Superior temporal gyrus (tissue), 1 donor: ENCODE data around the gene P2RX6.
"Not testable (repeated sequence)": the region's sequence is repeated elsewhere in the genome, so short reads cannot be mapped to it uniquely, and the experiment has no call there.

Source experiments
- DNase-seq: peaks from one replicate; pipeline ENCODE4 v3.0.0-alpha.2; 2016; ENCODE audit errors: extremely low spot score

Gene P2RX6

GRCh38 chr22:21031545-21032036, 16.6 kb downstream of the P2RX6 start:
- no peak for DNase-seq

GRCh38 chr22:21032037-21032867, 17.3 kb downstream of the P2RX6 start, which contains the start of gene SLC7A4:
Gene SLC7A4 (minus strand): TSS chr22:21032561. CDS start chr22:21031812, 749 bp downstream.
- DNase-seq, result no peak

- DNase-seq, result no peak
Observed at GRCh38 chr22:21032868-21033688, 18.1 kb downstream of the P2RX6 start.

GRCh38 chr22:21033895-21034294, 18.9 kb downstream of the P2RX6 start:
- no peak for DNase-seq

- no peak for DNase-seq
Observed at GRCh38 chr22:21034989-21035388, 20.0 kb downstream of the P2RX6 start.

- DNase-seq, result no peak
Observed at GRCh38 chr22:21038405-21038804, 23.4 kb downstream of the P2RX6 start.

GRCh38 chr22:21039158-21039557, 24.2 kb downstream of the P2RX6 start:
- DNase-seq, result not testable (repeated sequence)

- no peak for DNase-seq
Observed at GRCh38 chr22:21041937-21042336, 27.0 kb downstream of the P2RX6 start.

GRCh38 chr22:21042978-21043859, 28.3 kb downstream of the P2RX6 start:
- no peak for DNase-seq

- DNase-seq, result no peak
Observed at GRCh38 chr22:21043860-21044535, 29.0 kb downstream of the P2RX6 start.

- DNase-seq, result no peak
Observed at GRCh38 chr22:21044931-21045584, 30.1 kb downstream of the P2RX6 start.

GRCh38 chr22:21045585-21046294, 30.8 kb downstream of the P2RX6 start, which contains the start of gene LRRC74B:
Gene LRRC74B (plus strand): TSS chr22:21045946. CDS start chr22:21045987, 41 bp downstream.
- peak; percentile 87 for DNase-seq

- DNase-seq, result no peak
Observed at GRCh38 chr22:21047035-21047661, 32.2 kb downstream of the P2RX6 start.

- DNase-seq, result no peak
Observed at GRCh38 chr22:21047730-21048129, 32.8 kb downstream of the P2RX6 start.

- not testable (repeated sequence) for DNase-seq
Observed at GRCh38 chr22:21048448-21048847, 33.5 kb downstream of the P2RX6 start.

- DNase-seq, result not testable (repeated sequence)
Observed at GRCh38 chr22:21048965-21049364, 34.0 kb downstream of the P2RX6 start.

- DNase-seq, result no peak
Observed at GRCh38 chr22:21051145-21051830, 36.3 kb downstream of the P2RX6 start.

- no peak for DNase-seq
Observed at GRCh38 chr22:21051831-21052400, 37.0 kb downstream of the P2RX6 start.
